H1 (cell line): Measurements from ENCODE around the gene IFI27L1. TPM values are rescaled to one million over a fixed set of nuclear protein-coding genes. Genes with fewer than 3 reads are reported as not detected.

ENCODE experiments used
- CTCF ChIA-PET: fragments of 300-600 bp; sonication (Branson Sonifier 250); formaldehyde crosslinking; loops from one replicate; lab custom pipeline; 2021; ENCODE audit not compliant: partially characterized antibody; lab: Charles Lee
- POLR2A ChIA-PET: fragments of 300-600 bp; sonication (Branson Sonifier 250); formaldehyde crosslinking; loops from one replicate; lab custom pipeline; 2021; ENCODE audit warnings: inconsistent platforms; ENCODE audit not compliant: partially characterized antibody; lab: Charles Lee
- DNase-seq, 2 experiments: peaks; one replicate each; pipeline versions ENCODE4 v3.0.0 to v3.0.0-alpha.2; 2010 to 2022; ENCODE audit warnings: low spot score in 2 of 2, low read depth in 1 of 2, mixed read lengths in 1 of 2
- FAIRE-seq: peaks from 2 replicates; lab custom pipeline; 2011; peaks lifted over from hg19 to GRCh38; lab: Jason Lieb, UNC
- H2AFZ ChIP-seq: 2 replicates; pipeline ENCODE4 v1.8.1; 2012; ENCODE audit warnings: low read length, inconsistent platforms
- H2AK5ac ChIP-seq: 2 replicates; pipeline ENCODE4 v1.6.1; 2013; ENCODE audit warnings: low read depth, low read length
- H2BK120ac ChIP-seq: replicated peaks from 2 replicates; pipeline ENCODE3; 2013; ENCODE audit warnings: low read depth, low read length, inconsistent platforms
- H2BK12ac ChIP-seq: 2 replicates; pipeline ENCODE4 v1.6.1; 2013; ENCODE audit warnings: low read depth, low read length
- H2BK15ac ChIP-seq: 2 replicates; pipeline ENCODE4 v1.6.1; 2013; ENCODE audit warnings: low read length
- H2BK20ac ChIP-seq: 2 replicates; pipeline ENCODE4 v1.6.1; 2013; ENCODE audit warnings: low read length
- H2BK5ac ChIP-seq: 2 replicates; pipeline ENCODE4 v1.6.1; 2013; ENCODE audit warnings: low read depth, low read length
- H3K14ac ChIP-seq: 2 replicates; pipeline ENCODE4 v1.6.1; 2013; ENCODE audit warnings: inconsistent platforms; ENCODE audit not compliant: insufficient read length
- H3K18ac ChIP-seq: 2 replicates; pipeline ENCODE4 v1.6.1; 2013; ENCODE audit warnings: low read length; ENCODE audit errors: extremely low read depth
- H3K23ac ChIP-seq: 2 replicates; pipeline ENCODE4 v1.6.1; 2013; ENCODE audit warnings: inconsistent platforms; ENCODE audit not compliant: insufficient read length
- H3K23me2 ChIP-seq: 2 replicates; pipeline ENCODE4 v1.6.1; 2013; ENCODE audit warnings: low read depth, low read length
- H3K27ac ChIP-seq: 2 replicates; pipeline ENCODE4 v1.6.1; 2011; ENCODE audit warnings: low read depth, low read length, inconsistent platforms
- H3K27me3 ChIP-seq, 4 experiments: replicated peaks in 1 of 4; 1 replicate in 1 of 4; 2 replicates in 3 of 4; pipeline versions ENCODE4 v1.6.1 to v1.8.1; 2011 to 2013; ENCODE audit warnings: low read length in 3 of 4, mild to moderate bottlenecking in 3 of 4, inconsistent platforms in 2 of 4, mixed read lengths in 2 of 4, moderate library complexity in 1 of 4; ENCODE audit not compliant: control insufficient read depth in 3 of 4, insufficient read depth in 3 of 4; ENCODE audit errors: extremely low read depth in 1 of 4
- H3K36me3 ChIP-seq, 4 experiments: 2 replicates each; pipeline versions ENCODE4 v1.6.1 to v1.8.1; 2011 to 2013; ENCODE audit warnings: mild to moderate bottlenecking in 4 of 4, low read length in 3 of 4, moderate library complexity in 2 of 4, control low read depth in 1 of 4, inconsistent platforms in 1 of 4; ENCODE audit not compliant: insufficient read depth in 4 of 4, control insufficient read depth in 2 of 4
- H3K4ac ChIP-seq: replicated peaks from 2 replicates; pipeline ENCODE3; 2013; ENCODE audit warnings: low read length, low read depth, mixed read lengths, inconsistent platforms; ENCODE audit not compliant: insufficient read length
- H3K4me1 ChIP-seq, 4 experiments: replicated peaks in 1 of 4; 1 replicate in 1 of 4; 2 replicates in 3 of 4; pipeline versions ENCODE4 v1.6.1 to v1.8.1; 2011 to 2013; ENCODE audit warnings: low read length in 3 of 4, inconsistent platforms in 2 of 4, mixed read lengths in 1 of 4; ENCODE audit not compliant: insufficient read depth in 4 of 4, control insufficient read depth in 3 of 4
- H3K4me2 ChIP-seq, 2 experiments: 2 replicates each; pipeline versions ENCODE4 v1.6.1 to v1.8.1; 2011 to 2013; ENCODE audit warnings: low read depth in 2 of 2, low read length in 2 of 2, control low read depth in 1 of 2, inconsistent platforms in 1 of 2, mild to moderate bottlenecking in 1 of 2; ENCODE audit not compliant: insufficient read depth in 1 of 2
- H3K4me3 ChIP-seq, 4 experiments: fragments of 200-600, 300-600 bp in 1 of 4; sonication (generic), shearing (Covaris generic), sonication (Bioruptor Twin) in 1 of 4; 2 replicates each; pipeline versions ENCODE4 v1.5.1 to v1.8.1; 2011 to 2016; ENCODE audit warnings: low read length in 4 of 4, low read depth in 3 of 4, control low read depth in 2 of 4, inconsistent platforms in 2 of 4, mild to moderate bottlenecking in 2 of 4, mixed read lengths in 1 of 4, moderate library complexity in 1 of 4; ENCODE audit not compliant: insufficient read depth in 2 of 4; ENCODE audit errors: extremely low read depth in 1 of 4
- H3K56ac ChIP-seq: replicated peaks from 2 replicates; pipeline ENCODE3; 2013; ENCODE audit warnings: low read depth, mild to moderate bottlenecking, mixed read lengths, low read length, inconsistent platforms; ENCODE audit not compliant: insufficient read length
- H3K79me1 ChIP-seq: 2 replicates; pipeline ENCODE4 v1.6.1; 2013; ENCODE audit warnings: low read depth, low read length, control low read depth
- H3K79me2 ChIP-seq, 2 experiments: 2 replicates each; pipeline versions ENCODE4 v1.6.1 to v1.8.1; 2012 to 2013; ENCODE audit warnings: low read length in 2 of 2, mild to moderate bottlenecking in 2 of 2, inconsistent platforms in 1 of 2; ENCODE audit not compliant: insufficient read depth in 2 of 2, control insufficient read depth in 1 of 2
- H3K9ac ChIP-seq, 4 experiments: replicated peaks in 1 of 4; 1 replicate in 1 of 4; 2 replicates in 3 of 4; pipeline versions ENCODE4 v1.6.1 to v1.8.1; 2011 to 2013; ENCODE audit warnings: low read depth in 3 of 4, low read length in 3 of 4, control low read depth in 2 of 4, mild to moderate bottlenecking in 2 of 4, moderate library complexity in 2 of 4, inconsistent platforms in 1 of 4; ENCODE audit errors: extremely low read depth in 1 of 4
- H3K9me3 ChIP-seq, 2 experiments: 2 replicates each; pipeline versions ENCODE4 v1.6.1 to v1.8.1; 2012 to 2013; ENCODE audit warnings: mild to moderate bottlenecking in 2 of 2, moderate library complexity in 2 of 2, control low read depth in 1 of 2, inconsistent platforms in 1 of 2, low read depth in 1 of 2, low read length in 1 of 2, mixed read lengths in 1 of 2; ENCODE audit not compliant: insufficient read depth in 2 of 2
- H4K20me1 ChIP-seq, 2 experiments: replicated peaks in 1 of 2; 2 replicates each; pipeline versions ENCODE3 to v1.8.1; 2011 to 2013; ENCODE audit warnings: inconsistent platforms in 2 of 2, low read length in 2 of 2, mild to moderate bottlenecking in 1 of 2; ENCODE audit not compliant: insufficient read depth in 2 of 2, control insufficient read depth in 1 of 2
- H4K5ac ChIP-seq: 2 replicates; pipeline ENCODE4 v1.6.1; 2013; ENCODE audit warnings: low read length, low read depth, mixed read lengths, inconsistent platforms; ENCODE audit not compliant: insufficient read length
- H4K8ac ChIP-seq: 2 replicates; pipeline ENCODE4 v1.8.0; 2013; ENCODE audit warnings: mild to moderate bottlenecking, moderate library complexity, low read length, inconsistent platforms; ENCODE audit not compliant: insufficient read depth; ENCODE audit errors: extremely low read depth
- H4K91ac ChIP-seq: replicated peaks from 2 replicates; pipeline ENCODE3; 2013; ENCODE audit warnings: low read length, mixed read lengths, inconsistent platforms; ENCODE audit not compliant: insufficient read length
- GTF2F1 ChIP-seq: IDR thresholded peaks from 2 replicates; pipeline ENCODE4 v1.6.1; 2012; ENCODE audit warnings: low read depth, low read length, improper control_type of control experiment, borderline replicate concordance
- ZNF274 ChIP-seq: IDR thresholded peaks from 2 replicates; pipeline ENCODE4 v1.7.0; 2012; ENCODE audit warnings: low read length, borderline replicate concordance; ENCODE audit errors: extremely low read depth
- WGBS, 2 experiments: shearing (Covaris generic) in 1 of 2; methylation state at CpG; one replicate each; pipeline versions ENCODE4 v1.1.6 to v1.1.7; 2013 to 2015; ENCODE audit warnings: low lambda C conversion rate in 2 of 2, mixed read lengths in 2 of 2, inconsistent platforms in 1 of 2, low coverage in 1 of 2, missing lambda C conversion rate in 1 of 2; ENCODE audit not compliant: insufficient replicate concordance in 2 of 2, insufficient coverage in 1 of 2, insufficient read length in 1 of 2; ENCODE audit errors: extremely low coverage in 1 of 2, missing lambda C conversion rate in 1 of 2; 5-methylcytosine and 5-hydroxymethylcytosine counted together
- polyA plus RNA-seq, 7 experiments: library from polyadenylated mRNA; depleted of rRNA in 3 of 7; stranded (reverse) in 5 of 7; unstranded in 2 of 7; fragments of >200 nt in 5 of 7; fragments of 200-250 nt in 2 of 7; gene quantifications; 1 replicate in 5 of 7; 2 replicates in 1 of 7; 4 replicates in 1 of 7; pipeline versions ENCODE4 v1.2.1 to v1.2.3, GENCODE V29; 2011 to 2013; ENCODE audit warnings: missing spikeins in 2 of 7, mixed read lengths in 2 of 7
- total RNA-seq: library from RNA; stranded (reverse); fragmentation: NEBNext Ultra II Directional; extraction: Animal tissue kit (Norgen Biotek cat#: 25700); gene quantifications from 2 replicates; pipeline ENCODE4 v1.2.1, GENCODE V29; 2021

Gene IFI27L1
- total and polyA plus RNA-seq, 2 of the 8 experiments (the other 6 are each of a cell fraction or from before 2014, with no cell fraction given) = 21.2 to 30.5 TPM

- Histone ChIP-seq H3K4me3 (no peak overlapping the region), H3K56ac (no peak overlapping the region), H2BK15ac (no peak overlapping the region), H3K4me1 (peaks cover 0 to 5% (median 0%) of the 10 kb centered on the region in 4 experiments; a peak in 1 of 7 replicates), H3K9ac (no peak overlapping the region), H3K4ac (no peak overlapping the region), H3K79me1 (peaks cover 7% of the 10 kb centered on the region; the same call in 1 of the 2 replicates), H4K20me1 (peaks cover 10 to 13% of the 10 kb centered on the region in 2 experiments), H2BK20ac (no peak overlapping the region), H3K23ac (no peak overlapping the region), H2BK12ac (no peak overlapping the region), H2AFZ (no peak overlapping the region), H3K27me3 (no peaks in the 10 kb centered on the region), H3K18ac (no peak overlapping the region), H3K14ac (no peak overlapping the region), H3K36me3 (peaks cover 7 to 37% (median 15%) of the 10 kb centered on the region in 4 experiments), H2AK5ac (no peak overlapping the region), H3K27ac (no peak overlapping the region), H3K79me2 (peaks cover 28 to 97% of the 10 kb centered on the region in 2 experiments), H4K91ac (no peak overlapping the region), H3K9me3 (0 out of 4 replicates have a peak, but pooled peaks cover 0 to 2% of the 10 kb centered on the region in 2 experiments), H4K5ac (no peak overlapping the region), H3K23me2 (no peaks in the 10 kb centered on the region), H2BK120ac (no peak overlapping the region), H3K4me2 (no peak overlapping the region), H2BK5ac (no peak overlapping the region), H4K8ac (no peak overlapping the region)
- DNase-seq = no peak
- WGBS, 2 experiments = 84% methylated on average over 2 of the region's 2 CpGs; no CpG with 5 or more reads in 1 of the 2 experiments
- no peak for FAIRE-seq
- POLR2A ChIA-PET = no interaction called here
- TF ChIP-seq GTF2F1 (no peak), ZNF274 (peak; percentile 53; the same call in 1 of the 2 replicates)
- CTCF ChIA-PET = no interaction called here
Observed at GRCh38 chr14:94075008-94075407, 6.1 kb upstream of the IFI27L1 start.
